ENCODE data around the gene NKG7. TPM values are rescaled to one million over a fixed set of nuclear protein-coding genes. Genes with fewer than 3 reads are reported as not detected.

NKG7 gene
- total and polyA plus RNA-seq, 2 of the 13 experiments (the other 11 are each of a cell fraction or from before 2014, with no cell fraction given), result 0.40 TPM; not detected in 1

- TF ChIP-seq, protein P1, sequence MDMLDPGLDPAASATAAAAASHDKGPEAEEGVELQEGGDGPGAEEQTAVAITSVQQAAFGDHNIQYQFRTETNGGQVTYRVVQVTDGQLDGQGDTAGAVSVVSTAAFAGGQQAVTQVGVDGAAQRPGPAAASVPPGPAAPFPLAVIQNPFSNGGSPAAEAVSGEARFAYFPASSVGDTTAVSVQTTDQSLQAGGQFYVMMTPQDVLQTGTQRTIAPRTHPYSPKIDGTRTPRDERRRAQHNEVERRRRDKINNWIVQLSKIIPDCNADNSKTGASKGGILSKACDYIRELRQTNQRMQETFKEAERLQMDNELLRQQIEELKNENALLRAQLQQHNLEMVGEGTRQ (IDR thresholded peaks at IDR 0.05; ENCODE audit: low read depth, low read length), result no peak
- TF ChIP-seq, protein P1 (CRISPR knock-in tag; IDR thresholded peaks at IDR 0.05; ENCODE audit: borderline replicate concordance), result no peak; the same call in 1 of the 2 replicates
- TF ChIP-seq GMEB2 (CRISPR knock-in tag; IDR thresholded peaks at IDR 0.05; ENCODE audit: low read depth) (no peak), GTF3A (CRISPR knock-in tag; conservative IDR thresholded peaks at IDR 0.05) (no peak), BRD4 (CRISPR knock-in tag; IDR thresholded peaks at IDR 0.05) (no peak), ZNF609 (CRISPR knock-in tag; IDR thresholded peaks at IDR 0.05; ENCODE audit: borderline replicate concordance) (peak; percentile 81; the same call in 1 of the 2 replicates), SETDB1 (CRISPR knock-in tag; IDR thresholded peaks at IDR 0.05; ENCODE audit: borderline replicate concordance) (no peak), HOXA5 (CRISPR knock-in tag; IDR thresholded peaks at IDR 0.05) (no peak), AGO1 (IDR thresholded peaks at IDR 0.05; ENCODE audit: low read depth, low read length, poor library complexity, severe bottlenecking) (no peak), ZFY (CRISPR knock-in tag; IDR thresholded peaks at IDR 0.05) (no peak), ZNF251 (CRISPR knock-in tag; IDR thresholded peaks at IDR 0.05) (no peak), RFX3 (CRISPR knock-in tag; IDR thresholded peaks at IDR 0.05) (no peak), ZNF781 (CRISPR knock-in tag; IDR thresholded peaks at IDR 0.05; ENCODE audit: borderline replicate concordance, not compliant biosample characterization) (no peak), ZNF44 (CRISPR knock-in tag; IDR thresholded peaks at IDR 0.05) (no peak), NFKBIZ (CRISPR knock-in tag; IDR thresholded peaks at IDR 0.05) (no peak), SMAD9 (CRISPR knock-in tag; IDR thresholded peaks at IDR 0.05) (no peak), HBP1 (CRISPR knock-in tag; IDR thresholded peaks at IDR 0.05; ENCODE audit: low read depth) (no peak), ZEB1 (IDR thresholded peaks at IDR 0.05; ENCODE audit: insufficient replicate concordance, low read depth) (no peak)
- TF ChIP-seq, protein P2, sequence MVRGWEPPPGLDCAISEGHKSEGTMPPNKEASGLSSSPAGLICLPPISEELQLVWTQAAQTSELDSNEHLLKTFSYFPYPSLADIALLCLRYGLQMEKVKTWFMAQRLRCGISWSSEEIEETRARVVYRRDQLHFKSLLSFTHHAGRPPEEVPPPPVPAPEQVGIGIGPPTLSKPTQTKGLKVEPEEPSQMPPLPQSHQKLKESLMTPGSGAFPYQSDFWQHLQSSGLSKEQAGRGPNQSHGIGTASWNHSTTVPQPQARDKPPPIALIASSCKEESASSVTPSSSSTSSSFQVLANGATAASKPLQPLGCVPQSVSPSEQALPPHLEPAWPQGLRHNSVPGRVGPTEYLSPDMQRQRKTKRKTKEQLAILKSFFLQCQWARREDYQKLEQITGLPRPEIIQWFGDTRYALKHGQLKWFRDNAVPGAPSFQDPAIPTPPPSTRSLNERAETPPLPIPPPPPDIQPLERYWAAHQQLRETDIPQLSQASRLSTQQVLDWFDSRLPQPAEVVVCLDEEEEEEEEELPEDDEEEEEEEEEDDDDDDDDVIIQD (CRISPR knock-in tag; IDR thresholded peaks at IDR 0.05; ENCODE audit: low read depth), result no peak
Measured at GRCh38 chr19:51354742-51355148, 17.7 kb downstream of the NKG7 start (continued).

Data from HepG2 (cell line).